Activated CD4-positive, alpha-beta memory T cell treated with anti-CD3 and anti-CD28 coated beads, Interleukin-2, amount 10 ng/mL, durations not matched to agents 7 days and 5 days (primary cell): Measurements from ENCODE around the gene FLVCR2. TPM values are rescaled to one million over a fixed set of nuclear protein-coding genes. Genes with fewer than 3 reads are reported as not detected.

ENCODE experiments used
- CTCF ChIA-PET: fragments of 350-600 bp; sonication (Branson Sonifier 250); formaldehyde crosslinking; loops from one replicate; lab custom pipeline; 2021; ENCODE audit warnings: antibody characterized with exemption, inconsistent platforms; lab: Charles Lee
- POLR2A ChIA-PET: fragments of 350-600 bp; sonication (Branson Sonifier 250); formaldehyde crosslinking; loops from one replicate; lab custom pipeline; 2021; ENCODE audit warnings: antibody characterized with exemption; lab: Charles Lee
- DNase-seq: peaks from one replicate; pipeline ENCODE4 v3.0.0-alpha.2; 2020
- H3K27ac Mint-ChIP-seq: one replicate; pipeline ENCODE4 v1.8.0; 2021; ENCODE audit warnings: mild to moderate bottlenecking, mixed read lengths
- H3K27me3 Mint-ChIP-seq: one replicate; pipeline ENCODE4 v1.8.0; 2021; ENCODE audit warnings: mixed read lengths
- H3K36me3 Mint-ChIP-seq: one replicate; pipeline ENCODE4 v1.8.0; 2021; ENCODE audit warnings: low read depth, mixed read lengths
- H3K4me1 Mint-ChIP-seq: one replicate; pipeline ENCODE4 v1.8.0; 2021; ENCODE audit warnings: mixed read lengths
- H3K4me3 Mint-ChIP-seq: one replicate; pipeline ENCODE4 v1.8.0; 2021; ENCODE audit warnings: mild to moderate bottlenecking, mixed read lengths
- H3K9me3 Mint-ChIP-seq: one replicate; pipeline ENCODE4 v1.8.0; 2021; ENCODE audit warnings: mixed read lengths
- total RNA-seq, 2 experiments: library from RNA; stranded (reverse); gene quantifications; one replicate each; pipeline ENCODE4 v1.2.3, GENCODE V29; 2021

FLVCR2 gene
- total RNA-seq, 2 experiments from 2014 or later: 1.3 to 3.0 TPM

GRCh38 chr14:75619548-75619947, 41.1 kb downstream of the FLVCR2 start:
- H3K27ac Mint-ChIP-seq: no peak overlapping the region
- CTCF ChIA-PET: interaction anchor here (2.5 kb wide), 1 partner anchor 42 kb away, joined by 9 read pairs; no protein-coding TSS in a partner anchor
- POLR2A ChIA-PET: no interaction called here

DNA sequence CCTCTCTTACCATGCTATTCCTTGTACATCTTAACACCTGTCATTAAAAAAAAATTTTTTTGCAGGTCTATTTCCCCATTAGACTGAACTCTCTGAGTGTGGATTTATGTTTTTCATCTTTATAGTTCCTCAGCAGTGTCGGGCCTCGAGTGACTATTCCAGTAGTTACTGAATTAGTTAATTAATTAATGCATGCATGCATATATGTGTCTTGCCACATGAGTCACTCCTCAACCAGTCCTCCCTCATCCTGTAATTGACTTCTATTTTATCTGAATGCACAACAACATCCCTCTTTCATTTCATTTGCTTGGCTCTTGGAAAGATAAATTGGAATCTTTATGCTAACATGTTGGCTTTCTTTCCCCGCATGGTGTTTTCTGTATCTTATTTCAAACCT, 46.6 kb downstream of the FLVCR2 start:
- no peak overlapping the region for H3K27ac Mint-ChIP-seq
- H3K4me3 Mint-ChIP-seq: no peak overlapping the region
- H3K36me3 Mint-ChIP-seq: no peaks in the 10 kb centered on the region
- no peak for DNase-seq
- ChIA-PET POLR2A (no interaction called here), CTCF (interaction anchor here (0.6 kb wide), 1 partner anchor 900 kb away, joined by 5 read pairs; no protein-coding TSS in a partner anchor)
- no peaks in the 10 kb centered on the region for H3K27me3 Mint-ChIP-seq
- no peaks in the 10 kb centered on the region for H3K9me3 Mint-ChIP-seq
- no peaks in the 10 kb centered on the region for H3K4me1 Mint-ChIP-seq

More at GRCh38 chr14:75619548-75619947, 41.1 kb downstream of the FLVCR2 start:
- no peaks in the 10 kb centered on the region for H3K27me3 Mint-ChIP-seq
- H3K9me3 Mint-ChIP-seq: no peaks in the 10 kb centered on the region
- DNase-seq: no peak
- peaks cover 4% of the 10 kb centered on the region for H3K36me3 Mint-ChIP-seq
- H3K4me3 Mint-ChIP-seq: no peak overlapping the region
- no peaks in the 10 kb centered on the region for H3K4me1 Mint-ChIP-seq

GRCh38 chr14:75626396-75626795, 48.0 kb downstream of the FLVCR2 start:
- H3K27ac Mint-ChIP-seq: no peak overlapping the region
- no peaks in the 10 kb centered on the region for H3K27me3 Mint-ChIP-seq
- no peak for DNase-seq
- H3K36me3 Mint-ChIP-seq: no peaks in the 10 kb centered on the region
- ChIA-PET POLR2A (no interaction called here), CTCF (no interaction called here)
- no peaks in the 10 kb centered on the region for H3K4me1 Mint-ChIP-seq
- H3K9me3 Mint-ChIP-seq: no peaks in the 10 kb centered on the region
- H3K4me3 Mint-ChIP-seq: no peak overlapping the region

GRCh38 chr14:75626863-75627262, 48.4 kb downstream of the FLVCR2 start:
- no peaks in the 10 kb centered on the region for H3K9me3 Mint-ChIP-seq
- no peaks in the 10 kb centered on the region for H3K36me3 Mint-ChIP-seq
- DNase-seq: no peak
- H3K27ac Mint-ChIP-seq: no peak overlapping the region
- POLR2A ChIA-PET: no interaction called here
- H3K27me3 Mint-ChIP-seq: no peaks in the 10 kb centered on the region
- no peaks in the 10 kb centered on the region for H3K4me1 Mint-ChIP-seq
- CTCF ChIA-PET: no interaction called here
- H3K4me3 Mint-ChIP-seq: no peak overlapping the region

DNA sequence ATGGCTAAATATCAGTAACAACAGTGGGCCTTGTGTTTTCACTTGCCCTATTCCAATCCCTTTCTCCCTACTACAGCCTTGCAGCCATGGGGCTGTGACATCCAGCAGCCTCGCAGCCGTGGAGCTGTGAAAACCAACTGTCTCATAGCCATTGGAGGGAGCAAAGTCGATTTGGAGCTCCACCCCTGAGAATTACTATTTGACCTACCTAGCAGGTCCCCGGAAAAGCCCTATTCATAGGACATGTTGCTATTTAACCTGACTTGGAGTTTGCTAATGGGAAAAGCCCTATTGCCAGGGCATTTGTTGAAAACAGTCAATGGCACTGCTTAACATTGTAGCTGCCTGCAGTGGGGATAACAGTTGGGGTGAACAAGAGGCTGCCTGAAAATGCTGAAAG, 49.0 kb downstream of the FLVCR2 start:
- Mint-ChIP-seq H3K9me3 (no peaks in the 10 kb centered on the region), H3K4me1 (no peaks in the 10 kb centered on the region), H3K4me3 (no peak overlapping the region), H3K27me3 (no peaks in the 10 kb centered on the region), H3K27ac (no peak overlapping the region), H3K36me3 (no peaks in the 10 kb centered on the region)
- ChIA-PET CTCF (no interaction called here), POLR2A (no interaction called here)
- DNase-seq: no peak

GRCh38 chr14:75628816-75629215, 50.4 kb downstream of the FLVCR2 start:
- H3K4me1 Mint-ChIP-seq: no peaks in the 10 kb centered on the region
- CTCF ChIA-PET: interaction anchor here (1.5 kb wide), 1 partner anchor 26 kb away, joined by 3 read pairs; no protein-coding TSS in a partner anchor

GRCh38 chr14:75630695-75631452, 52.5 kb downstream of the FLVCR2 start:
- H3K4me3 Mint-ChIP-seq: no peak overlapping the region
- no peaks in the 10 kb centered on the region for H3K4me1 Mint-ChIP-seq
- H3K9me3 Mint-ChIP-seq: no peaks in the 10 kb centered on the region
- H3K36me3 Mint-ChIP-seq: no peaks in the 10 kb centered on the region
- H3K27ac Mint-ChIP-seq: no peak overlapping the region
- no peaks in the 10 kb centered on the region for H3K27me3 Mint-ChIP-seq
- POLR2A ChIA-PET: no interaction called here
- no peak for DNase-seq
- CTCF ChIA-PET: no interaction called here

More at GRCh38 chr14:75628816-75629215, 50.4 kb downstream of the FLVCR2 start:
- no peak overlapping the region for H3K27ac Mint-ChIP-seq
- no peaks in the 10 kb centered on the region for H3K27me3 Mint-ChIP-seq
- POLR2A ChIA-PET: no interaction called here
- H3K9me3 Mint-ChIP-seq: no peaks in the 10 kb centered on the region
- DNase-seq: no peak
- H3K36me3 Mint-ChIP-seq: no peaks in the 10 kb centered on the region
- no peak overlapping the region for H3K4me3 Mint-ChIP-seq

DNA sequence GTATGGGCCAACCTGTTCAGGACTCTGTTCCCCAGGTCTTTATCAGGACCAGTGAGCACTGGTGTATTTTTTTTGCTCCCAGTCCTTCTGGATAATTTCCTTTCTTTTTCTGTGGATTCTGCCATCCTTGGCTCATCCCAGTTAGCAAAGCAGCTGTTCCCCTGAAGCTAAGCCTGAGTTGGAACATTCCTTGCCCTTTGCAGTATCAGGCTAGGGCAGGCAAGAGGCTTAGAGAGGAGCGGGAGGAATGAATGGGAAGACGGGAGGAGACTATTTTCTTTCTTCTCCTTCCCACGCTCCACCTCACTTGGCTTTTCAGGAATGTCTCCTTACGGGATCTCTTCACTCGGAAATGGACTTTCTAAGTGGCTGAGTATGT, 53.0 kb downstream of the FLVCR2 start:
- CTCF ChIA-PET: no interaction called here
- H3K4me1 Mint-ChIP-seq: no peaks in the 10 kb centered on the region
- H3K27ac Mint-ChIP-seq: no peak overlapping the region

GRCh38 chr14:75634848-75635247, 56.4 kb downstream of the FLVCR2 start:
- ChIA-PET CTCF (no interaction called here), POLR2A (interaction anchor here (1.1 kb wide), 1 partner anchor 25 kb away, joined by 4 read pairs; the partner anchor contains the start of gene ERG28)
- no peaks in the 10 kb centered on the region for H3K9me3 Mint-ChIP-seq
- H3K4me1 Mint-ChIP-seq: no peaks in the 10 kb centered on the region
- no peak for DNase-seq
- no peaks in the 10 kb centered on the region for H3K36me3 Mint-ChIP-seq
- H3K27ac Mint-ChIP-seq: no peak overlapping the region
- H3K27me3 Mint-ChIP-seq: no peaks in the 10 kb centered on the region
- H3K4me3 Mint-ChIP-seq: no peak overlapping the region

More for the DNA sequence above, 53.0 kb downstream of the FLVCR2 start:
- Mint-ChIP-seq H3K9me3 (no peaks in the 10 kb centered on the region), H3K36me3 (no peaks in the 10 kb centered on the region), H3K4me3 (no peak overlapping the region), H3K27me3 (no peaks in the 10 kb centered on the region)
- POLR2A ChIA-PET: no interaction called here
- DNase-seq: no peak

DNA sequence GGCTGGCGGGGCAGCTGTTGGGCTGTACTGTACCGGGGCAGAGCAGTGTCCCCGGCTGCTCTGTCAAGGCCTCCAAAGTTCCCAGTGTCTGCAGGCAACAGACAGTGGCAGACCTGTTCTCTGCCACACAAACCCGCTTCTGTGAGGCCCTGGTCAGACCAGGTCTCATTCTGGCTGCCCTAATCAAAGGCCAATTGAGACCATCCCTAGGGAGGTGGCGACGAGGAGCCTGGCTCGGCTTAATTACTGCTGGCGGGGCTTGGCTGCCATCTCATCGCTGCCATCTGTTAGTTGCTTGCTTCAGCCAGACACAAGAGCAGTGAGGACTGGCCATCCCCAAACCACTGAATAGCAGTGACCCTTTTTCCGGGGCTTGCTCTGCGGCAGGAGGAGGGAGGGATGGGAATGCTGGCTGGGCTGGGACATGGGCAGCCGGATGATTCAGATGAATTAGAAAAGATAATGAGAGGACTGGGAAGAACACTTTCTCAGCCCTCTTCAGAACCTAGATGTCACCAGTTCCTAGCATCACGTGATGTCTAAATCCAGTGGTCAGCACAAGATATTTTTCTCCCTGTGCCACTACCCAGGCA, 57.8 kb downstream of the FLVCR2 start:
- no peaks in the 10 kb centered on the region for H3K36me3 Mint-ChIP-seq
- CTCF ChIA-PET: no interaction called here
- H3K9me3 Mint-ChIP-seq: no peaks in the 10 kb centered on the region
- DNase-seq: no peak
- H3K4me1 Mint-ChIP-seq: no peaks in the 10 kb centered on the region
- H3K27me3 Mint-ChIP-seq: no peaks in the 10 kb centered on the region
- no peak overlapping the region for H3K27ac Mint-ChIP-seq
- H3K4me3 Mint-ChIP-seq: no peak overlapping the region
- POLR2A ChIA-PET: interaction anchor here (0.8 kb wide), 1 partner anchor 256 kb away, joined by 3 read pairs; no protein-coding TSS in a partner anchor

DNA sequence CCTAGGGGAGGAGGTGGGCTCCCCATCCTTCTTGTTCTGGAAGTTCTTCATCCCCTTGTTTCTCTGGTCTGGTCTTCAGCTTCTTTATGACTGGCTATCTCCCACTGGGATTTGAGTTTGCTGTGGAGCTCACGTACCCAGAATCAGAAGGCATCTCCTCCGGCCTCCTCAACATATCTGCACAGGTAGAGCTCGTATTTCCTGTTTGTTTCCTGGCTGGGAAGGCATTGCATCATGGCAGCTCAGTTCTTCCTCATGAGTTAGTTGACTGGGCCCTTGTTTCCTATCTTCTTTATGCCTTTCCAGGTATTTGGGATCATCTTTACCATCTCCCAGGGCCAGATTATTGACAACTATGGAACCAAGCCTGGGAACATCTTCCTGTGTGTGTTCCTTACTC, 62.5 kb downstream of the FLVCR2 start:
- H3K36me3 Mint-ChIP-seq: no peaks in the 10 kb centered on the region
- no peak overlapping the region for H3K27ac Mint-ChIP-seq
- ChIA-PET POLR2A (no interaction called here), CTCF (interaction anchor here (1.5 kb wide), 1 partner anchor 13 kb away, joined by 5 read pairs; no protein-coding TSS in a partner anchor)
- no peaks in the 10 kb centered on the region for H3K27me3 Mint-ChIP-seq
- no peaks in the 10 kb centered on the region for H3K4me1 Mint-ChIP-seq
- no peaks in the 10 kb centered on the region for H3K9me3 Mint-ChIP-seq
- DNase-seq: no peak
- no peak overlapping the region for H3K4me3 Mint-ChIP-seq

GRCh38 chr14:75643985-75644384, 65.6 kb downstream of the FLVCR2 start:
- POLR2A ChIA-PET: no interaction called here
- H3K4me1 Mint-ChIP-seq: no peaks in the 10 kb centered on the region
- CTCF ChIA-PET: interaction anchor here (1.5 to 2.7 kb wide), 2 partner anchors 10 to 66 kb away, joined by 3 to 8 read pairs; no protein-coding TSS in a partner anchor
- H3K9me3 Mint-ChIP-seq: no peaks in the 10 kb centered on the region
- H3K36me3 Mint-ChIP-seq: peaks cover 8% of the 10 kb centered on the region
- no peaks in the 10 kb centered on the region for H3K27me3 Mint-ChIP-seq
- no peak for DNase-seq
- H3K27ac Mint-ChIP-seq: no peak overlapping the region
- no peak overlapping the region for H3K4me3 Mint-ChIP-seq

- Mint-ChIP-seq H3K27me3 (no peaks in the 10 kb centered on the region), H3K4me1 (no peaks in the 10 kb centered on the region), H3K4me3 (no peak overlapping the region), H3K36me3 (peaks cover 18% of the 10 kb centered on the region), H3K27ac (no peak overlapping the region), H3K9me3 (no peaks in the 10 kb centered on the region)
- DNase-seq: no peak
- ChIA-PET POLR2A (no interaction called here), CTCF (interaction anchor here (0.7 to 2.7 kb wide), 3 partner anchors 9 to 67 kb away, joined by 3 to 8 read pairs (median 3); no protein-coding TSS in a partner anchor)
Measured at GRCh38 chr14:75645056-75645455, 66.6 kb downstream of the FLVCR2 start.
